ENCODE results near the gene ZDHHC14. TPM values are rescaled to one million over a fixed set of nuclear protein-coding genes. Genes with fewer than 3 reads are reported as not detected.
"Not testable (repeated sequence)": the region's sequence is repeated elsewhere in the genome, so short reads cannot be mapped to it uniquely, and the experiment has no call there.

The ZDHHC14 gene
- total RNA-seq, 1 donor from 2014 or later: 14.4 TPM

- Mint-ChIP-seq H3K9me3 (peaks cover 18% of the 10 kb centered on the region), H3K27me3 (ENCODE audit: insufficient read depth) (peaks cover 14% of the 10 kb centered on the region)
- H3K4me3 Mint-ChIP-seq; H3K27ac Mint-ChIP-seq; H3K4me1 Mint-ChIP-seq (ENCODE audit: low read depth); intact Hi-C loops (cut with micrococcal nuclease); DNase-seq (ENCODE audit: low spot score); H3K36me3 Mint-ChIP-seq (ENCODE audit: low read depth): not testable (repeated sequence)
Measured at GRCh38 chr6:157720964-157721363, 340.0 kb downstream of the ZDHHC14 start.

GRCh38 chr6:157721426-157721825 lies 340.4 kb downstream of the ZDHHC14 start:
- H3K4me3 Mint-ChIP-seq: no peak overlapping the region
- intact Hi-C loops (cut with micrococcal nuclease): no loop called here
- H3K9me3 Mint-ChIP-seq: peaks cover 22% of the 10 kb centered on the region
- no peak for DNase-seq (ENCODE audit: low spot score)
- no peak overlapping the region for H3K27ac Mint-ChIP-seq
- no peaks in the 10 kb centered on the region for H3K4me1 Mint-ChIP-seq (ENCODE audit: low read depth)
- H3K36me3 Mint-ChIP-seq (ENCODE audit: low read depth): peaks cover 3% of the 10 kb centered on the region
- peaks cover 13% of the 10 kb centered on the region for H3K27me3 Mint-ChIP-seq (ENCODE audit: insufficient read depth)

- DNase-seq (ENCODE audit: low spot score): no peak
- Mint-ChIP-seq H3K4me1 (ENCODE audit: low read depth) (no peaks in the 10 kb centered on the region), H3K36me3 (ENCODE audit: low read depth) (peaks cover 3% of the 10 kb centered on the region), H3K4me3 (no peak overlapping the region), H3K9me3 (peaks cover 22% of the 10 kb centered on the region), H3K27ac (no peak overlapping the region), H3K27me3 (ENCODE audit: insufficient read depth) (peaks cover 16% of the 10 kb centered on the region)
- intact Hi-C loops (cut with micrococcal nuclease): no loop called here
Measured at GRCh38 chr6:157721830-157722229, 340.8 kb downstream of the ZDHHC14 start.

- H3K27me3 Mint-ChIP-seq (ENCODE audit: insufficient read depth): peaks cover 19% of the 10 kb centered on the region
- H3K9me3 Mint-ChIP-seq: peaks cover 22% of the 10 kb centered on the region
- no peak overlapping the region for H3K4me3 Mint-ChIP-seq
- no peak overlapping the region for H3K27ac Mint-ChIP-seq
- intact Hi-C loops (cut with micrococcal nuclease): no loop called here
- no peak for DNase-seq (ENCODE audit: low spot score)
- no peaks in the 10 kb centered on the region for H3K4me1 Mint-ChIP-seq (ENCODE audit: low read depth)
- H3K36me3 Mint-ChIP-seq (ENCODE audit: low read depth): peaks cover 3% of the 10 kb centered on the region
Measured at GRCh38 chr6:157723376-157723775, 342.4 kb downstream of the ZDHHC14 start.

GRCh38 chr6:157724138-157724820 lies 343.3 kb downstream of the ZDHHC14 start:
- Mint-ChIP-seq H3K36me3 (ENCODE audit: low read depth) (peaks cover 3% of the 10 kb centered on the region), H3K9me3 (peaks cover 22% of the 10 kb centered on the region), H3K27me3 (ENCODE audit: insufficient read depth) (peaks cover 20% of the 10 kb centered on the region), H3K27ac (no peak overlapping the region), H3K4me3 (no peak overlapping the region), H3K4me1 (ENCODE audit: low read depth) (no peaks in the 10 kb centered on the region)
- DNase-seq (ENCODE audit: low spot score): no peak
- intact Hi-C loops (cut with micrococcal nuclease): no loop called here

- Mint-ChIP-seq H3K27ac (no peak overlapping the region), H3K36me3 (ENCODE audit: low read depth) (peaks cover 3% of the 10 kb centered on the region), H3K9me3 (peaks cover 22% of the 10 kb centered on the region), H3K27me3 (ENCODE audit: insufficient read depth) (peaks cover 19% of the 10 kb centered on the region), H3K4me1 (ENCODE audit: low read depth) (no peaks in the 10 kb centered on the region), H3K4me3 (no peak overlapping the region)
- DNase-seq (ENCODE audit: low spot score): no peak
- intact Hi-C loops (cut with micrococcal nuclease): no loop called here
Measured at GRCh38 chr6:157724960-157725741, 344.2 kb downstream of the ZDHHC14 start.

- H3K27ac Mint-ChIP-seq: no peak overlapping the region
- no peak for DNase-seq (ENCODE audit: low spot score)
- H3K27me3 Mint-ChIP-seq (ENCODE audit: insufficient read depth): peaks cover 19% of the 10 kb centered on the region
- H3K4me1 Mint-ChIP-seq (ENCODE audit: low read depth): no peaks in the 10 kb centered on the region
- intact Hi-C loops (cut with micrococcal nuclease): no loop called here
- peaks cover 22% of the 10 kb centered on the region for H3K9me3 Mint-ChIP-seq
- no peak overlapping the region for H3K4me3 Mint-ChIP-seq
- H3K36me3 Mint-ChIP-seq (ENCODE audit: low read depth): peaks cover 3% of the 10 kb centered on the region
Measured at GRCh38 chr6:157725836-157726235, 344.8 kb downstream of the ZDHHC14 start.

- DNase-seq (ENCODE audit: low spot score): no peak
- peaks cover 22% of the 10 kb centered on the region for H3K27me3 Mint-ChIP-seq (ENCODE audit: insufficient read depth)
- intact Hi-C loops (cut with micrococcal nuclease): no loop called here
- H3K9me3 Mint-ChIP-seq: peaks cover 22% of the 10 kb centered on the region
- no peaks in the 10 kb centered on the region for H3K4me1 Mint-ChIP-seq (ENCODE audit: low read depth)
- peaks cover 3% of the 10 kb centered on the region for H3K36me3 Mint-ChIP-seq (ENCODE audit: low read depth)
- H3K4me3 Mint-ChIP-seq: no peak overlapping the region
- H3K27ac Mint-ChIP-seq: no peak overlapping the region
Measured at GRCh38 chr6:157726892-157727628, 346.1 kb downstream of the ZDHHC14 start.

Other genes starting within 250 kb of the ZDHHC14 start
- 10.1 and 12.7 TPM in 2 replicates for gene TMEM242, start 57.7 kb upstream of the ZDHHC14 start, total RNA-seq

Measured in activated T-helper 1 cell treated with anti-CD3 and anti-CD28 coated beads, Interleukin-12 subunit alpha, Interleukin-12 subunit beta, Interleukin-2, Interleukin-4 antibody, amounts not matched to agents 30 ng/mL and 10 ng/mL and 1 ng/mL, durations not matched to agents 14 hours and 24 hours and 36 hours (primary cell).